ENCODE results near the gene NFATC4. TPM values are rescaled to one million over a fixed set of nuclear protein-coding genes. Genes with fewer than 3 reads are reported as not detected.

NFATC4 gene
- total RNA-seq, 4 donors from 2014 or later: 10.8 to 25.3 (median 12.2) TPM

DNA sequence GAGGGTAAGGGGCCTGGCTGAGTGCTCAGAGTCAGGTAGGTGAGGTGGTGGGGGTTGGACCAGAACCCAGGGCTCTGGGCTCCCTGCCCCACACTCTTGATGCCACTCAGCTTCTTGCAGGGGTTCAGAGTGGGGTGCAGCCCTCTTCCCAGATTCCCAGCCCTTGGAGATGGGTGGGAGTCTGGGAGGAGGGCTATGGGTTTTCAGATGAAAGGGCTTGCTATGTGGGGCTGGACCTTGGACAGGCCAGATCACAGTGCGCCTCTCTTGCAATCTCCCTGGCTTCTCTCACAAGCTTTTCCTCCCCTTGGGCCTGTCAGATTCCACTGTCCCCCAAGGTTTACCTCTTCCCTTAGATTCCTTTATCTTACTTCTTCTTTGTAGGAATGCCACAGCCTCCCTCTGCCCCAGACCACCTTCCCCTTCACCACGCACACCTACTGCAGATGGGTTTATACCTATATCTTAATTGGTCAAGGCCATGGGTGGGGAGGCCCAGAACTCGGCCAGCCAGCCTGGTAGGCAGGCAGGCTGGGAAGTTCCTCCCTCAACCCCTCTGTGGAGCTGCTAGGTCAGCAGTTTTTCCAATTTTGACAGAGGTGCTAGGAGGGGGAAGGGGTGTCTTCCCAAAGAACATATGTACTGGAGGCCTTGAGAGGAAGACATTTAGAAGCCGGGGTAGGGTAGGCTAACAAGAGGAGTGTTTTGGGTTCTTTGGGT is 32.2 kb downstream of the NFATC4 start:
- peak overlapping the region; percentile 62 for H3K4me3 ChIP-seq
- H3K9me3 ChIP-seq: no peaks in the 10 kb centered on the region
- no peaks in the 10 kb centered on the region for H3K36me3 ChIP-seq
- no peaks in the 10 kb centered on the region for H3K27me3 ChIP-seq
- TF ChIP-seq POLR2AphosphoS5 (IDR thresholded peaks at IDR 0.05) (no peak), POLR2A (IDR thresholded peaks at IDR 0.05) (no peak), EP300 (IDR thresholded peaks at IDR 0.05) (no peak)
- TF ChIP-seq, protein P1, sequence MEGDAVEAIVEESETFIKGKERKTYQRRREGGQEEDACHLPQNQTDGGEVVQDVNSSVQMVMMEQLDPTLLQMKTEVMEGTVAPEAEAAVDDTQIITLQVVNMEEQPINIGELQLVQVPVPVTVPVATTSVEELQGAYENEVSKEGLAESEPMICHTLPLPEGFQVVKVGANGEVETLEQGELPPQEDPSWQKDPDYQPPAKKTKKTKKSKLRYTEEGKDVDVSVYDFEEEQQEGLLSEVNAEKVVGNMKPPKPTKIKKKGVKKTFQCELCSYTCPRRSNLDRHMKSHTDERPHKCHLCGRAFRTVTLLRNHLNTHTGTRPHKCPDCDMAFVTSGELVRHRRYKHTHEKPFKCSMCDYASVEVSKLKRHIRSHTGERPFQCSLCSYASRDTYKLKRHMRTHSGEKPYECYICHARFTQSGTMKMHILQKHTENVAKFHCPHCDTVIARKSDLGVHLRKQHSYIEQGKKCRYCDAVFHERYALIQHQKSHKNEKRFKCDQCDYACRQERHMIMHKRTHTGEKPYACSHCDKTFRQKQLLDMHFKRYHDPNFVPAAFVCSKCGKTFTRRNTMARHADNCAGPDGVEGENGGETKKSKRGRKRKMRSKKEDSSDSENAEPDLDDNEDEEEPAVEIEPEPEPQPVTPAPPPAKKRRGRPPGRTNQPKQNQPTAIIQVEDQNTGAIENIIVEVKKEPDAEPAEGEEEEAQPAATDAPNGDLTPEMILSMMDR (IDR thresholded peaks at IDR 0.05): no peak
- peak overlapping the region; percentile 89 for H3K27ac ChIP-seq
- no peak for DNase-seq (ENCODE audit: low spot score in 2 of 2)
- H3K4me1 ChIP-seq: peaks cover 84% of the 10 kb centered on the region
- WGBS: 44% methylated on average over 4 of the region's 4 CpGs

GRCh38 chr14:24401810-24402702 is 34.1 kb downstream of the NFATC4 start:
- peaks cover 69% of the 10 kb centered on the region for H3K4me1 ChIP-seq
- 52% methylated on average over 9 of the region's 9 CpGs for WGBS

GRCh38 chr14:24403294-24403998 is 35.5 kb downstream of the NFATC4 start:
- Histone ChIP-seq H3K27me3 (no peaks in the 10 kb centered on the region), H3K4me1 (peaks cover 55% of the 10 kb centered on the region), H3K27ac (no peak overlapping the region), H3K4me3 (no peak overlapping the region), H3K36me3 (peaks cover 9% of the 10 kb centered on the region), H3K9me3 (no peaks in the 10 kb centered on the region)
- TF ChIP-seq POLR2AphosphoS5 (IDR thresholded peaks at IDR 0.05): no peak
- no peak for TF ChIP-seq POLR2A (IDR thresholded peaks at IDR 0.05)
- no peak for TF ChIP-seq EP300 (IDR thresholded peaks at IDR 0.05)
- DNase-seq (ENCODE audit: low spot score in 2 of 2): no peak
- 60% methylated on average over 7 of the region's 7 CpGs for WGBS

More at GRCh38 chr14:24401810-24402702, 34.1 kb downstream of the NFATC4 start:
- Histone ChIP-seq H3K36me3 (no peaks in the 10 kb centered on the region), H3K27me3 (no peaks in the 10 kb centered on the region), H3K27ac (no peak overlapping the region), H3K9me3 (no peaks in the 10 kb centered on the region), H3K4me3 (no peak overlapping the region)
- DNase-seq (ENCODE audit: low spot score in 2 of 2): no peak
- TF ChIP-seq POLR2A (IDR thresholded peaks at IDR 0.05): no peak

DNA sequence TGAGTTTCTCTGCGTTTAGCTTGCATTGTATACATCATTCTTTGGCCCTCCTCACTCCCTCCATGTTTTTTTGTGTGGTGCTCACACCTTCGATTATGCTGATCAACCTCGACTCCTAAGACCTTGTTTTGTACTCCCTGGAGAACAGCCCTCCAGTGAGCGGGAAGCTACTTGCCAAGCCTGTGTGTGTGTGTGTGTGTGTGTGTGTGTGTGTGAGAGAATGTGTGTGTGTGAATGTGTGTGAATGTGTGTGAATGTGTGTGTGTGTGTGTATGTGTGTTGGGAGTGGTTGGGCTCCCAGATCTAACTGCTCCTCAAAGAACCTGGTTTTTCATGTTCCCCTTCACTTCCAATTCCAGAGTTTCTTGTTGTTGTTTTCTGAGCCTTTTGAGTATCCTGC is 36.8 kb downstream of the NFATC4 start:
- no peaks in the 10 kb centered on the region for H3K9me3 ChIP-seq

DNA sequence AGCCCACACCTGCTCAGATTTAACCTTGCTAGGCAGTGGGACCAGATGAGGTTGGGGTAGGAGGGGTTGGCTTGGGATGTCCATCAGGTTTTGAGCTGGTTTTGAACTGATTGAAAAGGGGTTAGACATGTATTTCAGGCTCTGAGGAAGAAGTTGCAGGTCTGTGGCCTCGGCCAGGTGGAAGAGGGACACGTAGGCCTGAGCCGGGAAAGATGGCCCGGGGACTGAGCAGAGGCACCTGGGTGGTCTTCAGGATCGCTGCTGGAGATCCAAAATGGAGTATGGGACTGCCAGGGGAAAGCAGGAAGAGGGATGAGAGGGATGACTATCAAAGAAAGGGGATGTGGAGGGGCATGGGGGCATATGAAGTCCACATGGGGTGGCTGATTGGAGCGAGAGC is 38.4 kb downstream of the NFATC4 start:
- H3K27me3 ChIP-seq: no peaks in the 10 kb centered on the region
- no peak for DNase-seq (ENCODE audit: low spot score in 2 of 2)
- no peak overlapping the region for H3K27ac ChIP-seq
- no peak overlapping the region for H3K4me3 ChIP-seq
- H3K9me3 ChIP-seq: no peaks in the 10 kb centered on the region
- TF ChIP-seq POLR2AphosphoS5 (IDR thresholded peaks at IDR 0.05): no peak
- no peak for TF ChIP-seq POLR2A (IDR thresholded peaks at IDR 0.05)
- TF ChIP-seq EP300 (IDR thresholded peaks at IDR 0.05): no peak
- TF ChIP-seq, protein P1 (IDR thresholded peaks at IDR 0.05): no peak
- H3K36me3 ChIP-seq: peaks cover 35% of the 10 kb centered on the region
- 89% methylated on average over 6 of the region's 6 CpGs for WGBS
- peaks cover 26% of the 10 kb centered on the region for H3K4me1 ChIP-seq

More for the DNA sequence above, 36.8 kb downstream of the NFATC4 start:
- TF ChIP-seq POLR2A (IDR thresholded peaks at IDR 0.05): no peak
- DNase-seq (ENCODE audit: low spot score in 2 of 2): no peak
- H3K27ac ChIP-seq: no peak overlapping the region
- H3K36me3 ChIP-seq: peaks cover 23% of the 10 kb centered on the region
- no peak overlapping the region for H3K4me3 ChIP-seq
- H3K4me1 ChIP-seq: peaks cover 42% of the 10 kb centered on the region
- WGBS: 66% methylated on average over 4 of the region's 4 CpGs
- no peaks in the 10 kb centered on the region for H3K27me3 ChIP-seq

- DNase-seq (ENCODE audit: low spot score in 2 of 2): no peak
- Histone ChIP-seq H3K27me3 (no peaks in the 10 kb centered on the region), H3K36me3 (peaks cover 38% of the 10 kb centered on the region), H3K4me3 (no peak overlapping the region), H3K27ac (no peak overlapping the region), H3K9me3 (no peaks in the 10 kb centered on the region), H3K4me1 (peaks cover 16% of the 10 kb centered on the region)
- TF ChIP-seq EP300 (IDR thresholded peaks at IDR 0.05): no peak
- no peak for TF ChIP-seq POLR2AphosphoS5 (IDR thresholded peaks at IDR 0.05)
- TF ChIP-seq, protein P1 (IDR thresholded peaks at IDR 0.05): no peak
- TF ChIP-seq POLR2A (IDR thresholded peaks at IDR 0.05): no peak
- 98% methylated on average over 9 of the region's 18 CpGs for WGBS
These were observed 39.8 kb downstream of the NFATC4 start for GRCh38 chr14:24407608-24408325.
